Kidney (tissue), 14 donors: Measurements from ENCODE around the gene GPR78. TPM values are rescaled to one million over a fixed set of nuclear protein-coding genes. Genes with fewer than 3 reads are reported as not detected.

Source experiments
- DNase-seq, 5 donors: peaks; one replicate each; pipeline ENCODE4 v3.0.0-alpha.2; 2013 to 2020
- FAIRE-seq: peaks from 2 replicates; lab custom pipeline; 2012; peaks lifted over from hg19 to GRCh38; lab: Jason Lieb, UNC
- H3K27ac ChIP-seq, 2 donors: one replicate each; pipeline ENCODE4 v1.7.0; 2013; ENCODE audit warnings: low read depth in 2 of 2, low read length in 2 of 2, inconsistent platforms in 1 of 2
- H3K27me3 ChIP-seq: one replicate; pipeline ENCODE4 v1.7.1; 2013; ENCODE audit warnings: low read length, inconsistent platforms; ENCODE audit not compliant: control insufficient read depth, insufficient read depth
- H3K36me3 ChIP-seq, 3 donors: one replicate each; pipeline versions ENCODE4 v1.7.0 to v1.7.1; 2013; ENCODE audit warnings: low read length in 3 of 3, control low read depth in 1 of 3, inconsistent platforms in 1 of 3; ENCODE audit not compliant: insufficient read depth in 3 of 3, control insufficient read depth in 2 of 3
- H3K4me1 ChIP-seq, 3 donors: one replicate each; pipeline versions ENCODE4 v1.7.0 to v1.7.1; 2013; ENCODE audit warnings: low read length in 3 of 3, inconsistent platforms in 1 of 3, low read depth in 1 of 3; ENCODE audit not compliant: control insufficient read depth in 2 of 3, insufficient read depth in 2 of 3
- H3K4me3 ChIP-seq, 3 donors: one replicate each; pipeline versions ENCODE4 v1.7.0 to v1.8.1; 2013; ENCODE audit warnings: low read length in 3 of 3, control low read depth in 1 of 3, inconsistent platforms in 1 of 3
- H3K9ac ChIP-seq, 3 donors: one replicate each; pipeline versions ENCODE4 v1.7.0 to v1.7.1; 2013; ENCODE audit warnings: low read length in 3 of 3, control low read depth in 1 of 3, inconsistent platforms in 1 of 3
- H3K9me3 ChIP-seq, 3 donors: one replicate each; pipeline versions ENCODE4 v1.7.0 to v1.7.1; 2013; ENCODE audit warnings: low read length in 3 of 3, control low read depth in 1 of 3, inconsistent platforms in 1 of 3; ENCODE audit not compliant: control insufficient read depth in 2 of 3, insufficient read depth in 1 of 3
- CTCF ChIP-seq: IDR thresholded peaks from 3 replicates; pipeline ENCODE4 v1.5.1; 2012; ENCODE audit warnings: mild to moderate bottlenecking, moderate library complexity, borderline replicate concordance; ENCODE audit not compliant: insufficient read depth; ENCODE audit errors: extremely low read depth
- intact Hi-C: fragments of 100-400 bp; cut with DNase I; formaldehyde crosslinking; loops from one replicate; pipeline ENCODE4 v1.11.1; 2022
- polyA plus RNA-seq: library from polyadenylated mRNA; stranded (reverse); fragments of 350-450 nt; fragmentation: Illumina TruSeq; extraction: RNeasy Lipid Tissue Mini Kit (QIAGEN cat#74804); gene quantifications from one replicate; pipeline ENCODE4 v1.2.3, GENCODE V29; 2014; ENCODE audit warnings: low read depth, low replicate concordance; ENCODE audit not compliant: insufficient read depth
- total RNA-seq: library from RNA; stranded (reverse); fragmentation: NEBNext Ultra II Directional; extraction: Animal tissue kit (Norgen Biotek cat#: 25700); gene quantifications from one replicate; pipeline ENCODE4 v1.2.1, GENCODE V29; 2021
- donor health status: control.
- donor health status: control.
- donor health status: control.
- donor health status: control.
- donor health status: control.
- donor health status: DM: yes; HTN: yes; CAD: no.
- donor health status: Normal renal cell carcinoma (clear cell type).

The GPR78 gene
- total and polyA plus RNA-seq, 2 donors from 2014 or later, result not detected

GRCh38 chr4:8557151-8558076 is 22.8 kb upstream of the GPR78 start:
- intact Hi-C loops, result no loop called here
- H3K27ac ChIP-seq, result no peak overlapping the region
- no peaks in the 10 kb centered on the region for H3K36me3 ChIP-seq
- no peaks in the 10 kb centered on the region for H3K27me3 ChIP-seq
- no peak for TF ChIP-seq CTCF
- H3K9ac ChIP-seq, result no peak overlapping the region
- DNase-seq (peak in 1 of 5 donors; percentile 58), FAIRE-seq (no peak)
- H3K4me3 ChIP-seq, result no peak overlapping the region
- H3K4me1 ChIP-seq, result no peaks in the 10 kb centered on the region
- H3K9me3 ChIP-seq, result no peaks in the 10 kb centered on the region

GRCh38 chr4:8558080-8558960 is 21.9 kb upstream of the GPR78 start:
- intact Hi-C loops, result no loop called here
- H3K9me3 ChIP-seq, result no peaks in the 10 kb centered on the region
- peak in 1 of 5 donors; percentile 64 for DNase-seq
- no peak overlapping the region for H3K27ac ChIP-seq
- no peak for TF ChIP-seq CTCF
- no peaks in the 10 kb centered on the region for H3K4me1 ChIP-seq
- H3K9ac ChIP-seq, result no peak overlapping the region
- no peaks in the 10 kb centered on the region for H3K36me3 ChIP-seq
- FAIRE-seq, result no peak
- no peaks in the 10 kb centered on the region for H3K27me3 ChIP-seq
- H3K4me3 ChIP-seq, result no peak overlapping the region

GRCh38 chr4:8559011-8559410 is 21.2 kb upstream of the GPR78 start:
- FAIRE-seq, result no peak
- Histone ChIP-seq H3K27me3 (no peaks in the 10 kb centered on the region), H3K36me3 (no peaks in the 10 kb centered on the region), H3K4me3 (no peak overlapping the region), H3K9ac (no peak overlapping the region), H3K4me1 (no peaks in the 10 kb centered on the region), H3K9me3 (no peaks in the 10 kb centered on the region), H3K27ac (no peak overlapping the region)
- no peak for TF ChIP-seq CTCF
- intact Hi-C loops, result no loop called here
- DNase-seq, result peak in 1 of 5 donors; percentile 42
